GM19468 (cell line): ENCODE measurements around the gene SERGEF.
"Not testable (repeated sequence)": the region's sequence is repeated elsewhere in the genome, so short reads cannot be mapped to it uniquely, and the experiment has no call there.

Source experiments
- ATAC-seq: cut with Tn5 transposase; IDR thresholded peaks from one replicate; pipeline ENCODE4 v1.9.1; 2021; ENCODE audit warnings: mild to moderate bottlenecking, moderate library complexity, moderate number of reproducible peaks; ENCODE audit not compliant: unreplicated experiment; ENCODE audit errors: extremely low read depth

The SERGEF gene

DNA sequence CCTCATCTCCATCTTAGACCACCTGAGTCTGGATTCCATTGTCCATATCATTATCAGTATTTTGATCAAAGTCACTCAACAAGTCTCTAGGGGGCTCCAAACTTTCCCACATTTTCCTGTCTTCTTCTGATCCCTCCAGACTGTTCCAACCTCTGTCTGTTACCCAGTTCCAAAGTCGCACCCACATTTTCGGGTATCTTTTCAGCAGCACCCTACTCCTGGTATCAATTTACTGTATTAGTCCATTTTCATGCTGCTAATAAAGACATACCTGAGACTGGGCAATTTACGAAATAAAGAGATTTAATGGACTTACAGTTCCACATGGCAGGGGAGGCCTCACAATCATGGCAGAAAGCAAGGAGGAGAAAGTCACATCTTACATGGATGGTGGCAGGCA lies 144.4 kb downstream of the SERGEF start:
- not testable (repeated sequence) for ATAC-seq

DNA sequence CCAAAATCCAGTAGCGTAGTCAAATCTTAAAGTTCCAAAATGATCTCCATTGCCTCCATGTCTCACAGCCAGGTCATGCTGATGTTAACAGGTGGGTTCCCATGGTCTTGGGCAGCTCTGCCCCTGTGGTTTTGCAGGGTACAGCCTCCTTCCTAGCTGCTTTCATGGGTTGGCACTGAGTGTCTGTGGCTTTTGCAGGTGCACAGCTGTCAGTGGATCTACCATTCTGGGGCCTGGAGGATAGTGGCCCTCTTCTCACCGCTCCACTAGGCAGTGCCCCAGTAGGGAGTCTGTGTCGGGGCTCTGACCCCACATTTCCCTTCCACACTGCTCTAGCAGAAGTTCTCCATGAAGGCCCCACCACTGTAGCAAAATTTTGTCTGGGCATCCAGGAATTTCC lies 145.5 kb downstream of the SERGEF start:
- ATAC-seq = no peak

DNA sequence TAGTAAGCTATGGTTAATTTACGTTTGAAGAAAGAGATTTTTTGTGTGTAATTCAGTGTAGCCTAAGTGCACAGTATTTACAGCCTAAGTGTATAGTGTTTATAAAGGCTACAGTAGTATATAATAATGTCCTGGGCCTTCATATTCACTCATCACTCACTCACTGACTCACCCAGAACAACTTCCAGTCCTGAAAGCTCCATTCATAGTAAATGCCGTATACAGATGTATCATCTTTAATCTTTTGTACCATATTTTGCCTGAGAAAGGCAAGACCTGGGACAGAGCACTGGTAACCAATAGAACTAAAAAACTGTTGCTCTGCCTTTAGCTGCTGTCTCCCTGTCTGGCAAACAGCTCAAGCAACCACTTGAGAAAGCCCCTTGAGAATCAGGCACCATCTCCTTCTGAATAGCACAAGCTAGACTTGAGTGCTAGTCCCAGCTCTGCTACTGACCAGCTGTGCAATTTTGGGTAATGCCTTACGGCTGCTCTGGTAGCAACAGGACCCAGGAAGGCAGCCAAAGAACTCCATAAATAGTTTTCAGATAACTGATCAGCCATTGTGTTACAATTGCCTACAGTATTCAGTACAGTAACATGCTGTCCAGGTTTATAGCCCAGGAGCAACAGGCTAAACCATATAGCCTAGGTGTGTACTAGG lies 146.9 kb downstream of the SERGEF start:
- no peak for ATAC-seq

- no peak for ATAC-seq
Observed at GRCh38 chr11:17864478-17864941, 148.3 kb downstream of the SERGEF start.

DNA sequence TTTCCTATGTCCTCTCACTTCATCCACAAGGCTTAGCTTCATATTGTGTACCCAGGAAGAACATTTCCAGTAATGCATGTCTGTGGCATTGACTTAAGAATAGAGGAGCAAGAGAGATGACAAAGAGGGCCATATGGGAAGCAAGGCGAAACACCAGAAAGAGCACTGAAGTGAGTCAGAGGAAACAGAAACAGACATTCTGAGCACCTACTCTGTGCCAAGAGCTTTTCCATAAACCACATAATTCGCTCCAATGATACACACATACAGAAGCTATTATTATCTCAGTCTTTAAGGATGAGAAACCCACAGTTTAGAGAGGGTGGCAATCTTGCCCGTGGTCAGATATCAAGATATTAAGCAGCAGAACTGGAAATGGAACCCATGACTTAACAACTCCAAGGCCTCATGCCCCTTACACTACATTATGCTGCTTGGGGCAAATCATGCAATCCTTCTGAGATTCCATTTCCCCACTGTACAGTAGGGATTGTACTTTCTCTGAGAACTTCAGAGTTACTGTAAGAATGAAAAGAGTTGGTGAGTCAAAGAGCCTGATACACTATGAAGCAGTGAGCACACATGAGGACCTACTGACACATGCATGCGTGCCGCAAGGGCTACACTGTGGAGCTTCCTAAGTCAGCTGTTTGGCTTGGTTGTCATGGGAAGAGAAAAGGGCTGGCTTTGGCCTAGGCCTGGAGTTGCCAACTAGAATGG lies 151.7 kb downstream of the SERGEF start:
- ATAC-seq = no peak

DNA sequence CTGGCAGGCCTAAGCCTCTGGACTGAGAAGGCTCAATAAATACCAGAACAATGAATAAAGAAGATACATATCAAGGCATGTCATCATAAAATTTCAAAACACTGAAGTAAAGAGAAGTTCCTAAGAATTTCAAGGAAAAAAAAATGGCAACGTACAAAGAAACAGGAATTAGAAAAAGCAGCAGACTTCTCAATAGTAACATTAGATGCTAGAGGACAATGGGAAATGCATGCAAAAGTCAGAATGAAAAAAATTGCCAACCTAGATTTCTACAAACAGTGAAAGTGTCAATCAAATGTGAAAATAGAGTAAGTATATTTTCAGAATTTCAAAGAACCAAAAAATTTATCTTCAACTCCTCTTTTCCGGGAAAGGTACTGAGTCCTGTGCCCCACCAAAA lies 153.3 kb downstream of the SERGEF start:
- no peak for ATAC-seq

DNA sequence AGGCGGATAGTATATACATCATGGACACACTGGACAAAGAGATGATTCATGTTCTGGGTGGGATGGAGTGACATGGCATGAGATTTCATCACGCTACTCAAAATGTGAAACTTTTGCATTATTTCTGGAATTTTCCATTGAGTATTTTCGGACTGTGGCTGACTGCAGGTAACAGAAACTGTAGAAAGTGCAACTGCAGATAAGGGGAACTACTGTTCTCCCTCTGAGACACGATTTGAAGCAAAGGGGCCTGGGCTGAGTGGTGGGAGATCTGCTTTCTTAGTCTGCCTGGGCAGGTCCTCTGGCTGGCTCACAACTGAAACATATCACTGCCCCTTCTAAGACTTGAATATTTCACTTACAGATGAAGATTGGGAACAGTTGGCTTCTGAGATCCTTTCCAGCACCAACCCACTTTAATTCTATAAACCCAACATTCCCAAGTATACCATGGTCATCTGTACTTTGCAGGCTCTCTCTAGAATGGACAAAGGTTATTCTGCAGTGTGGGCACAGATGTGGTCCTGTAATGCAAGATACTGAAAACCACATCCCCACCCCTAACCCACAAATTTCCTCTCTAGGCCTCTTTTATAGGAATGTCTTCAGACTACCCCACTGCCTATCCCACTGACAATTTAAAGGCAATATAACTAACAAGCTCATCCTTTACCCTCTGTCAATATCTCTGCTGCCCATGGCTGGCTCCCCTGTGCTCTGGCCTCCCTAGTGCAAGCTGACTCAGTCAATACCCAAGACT lies 157.1 kb downstream of the SERGEF start:
- ATAC-seq = no peak

- no peak for ATAC-seq
Observed at GRCh38 chr11:17853280-17853679, 159.6 kb downstream of the SERGEF start.

DNA sequence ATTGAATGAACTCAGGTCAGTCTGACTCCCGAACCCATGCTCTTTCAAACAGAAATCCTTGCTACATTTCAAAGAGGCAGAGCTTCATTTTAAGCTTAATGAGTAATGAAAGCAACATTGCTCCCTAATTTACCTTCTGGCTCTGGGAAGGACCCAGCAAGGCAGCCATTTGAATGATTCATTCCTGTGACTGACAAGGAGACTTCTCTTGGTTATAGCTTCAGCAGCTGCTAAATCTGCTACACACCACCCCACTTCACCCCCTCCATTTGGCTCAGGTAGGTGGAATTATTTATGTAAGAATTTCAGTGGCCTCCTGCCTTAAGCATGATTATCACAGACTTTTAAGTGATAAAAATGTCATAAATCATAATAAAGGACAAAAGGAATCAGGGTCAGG lies 160.6 kb downstream of the SERGEF start:
- no peak for ATAC-seq

DNA sequence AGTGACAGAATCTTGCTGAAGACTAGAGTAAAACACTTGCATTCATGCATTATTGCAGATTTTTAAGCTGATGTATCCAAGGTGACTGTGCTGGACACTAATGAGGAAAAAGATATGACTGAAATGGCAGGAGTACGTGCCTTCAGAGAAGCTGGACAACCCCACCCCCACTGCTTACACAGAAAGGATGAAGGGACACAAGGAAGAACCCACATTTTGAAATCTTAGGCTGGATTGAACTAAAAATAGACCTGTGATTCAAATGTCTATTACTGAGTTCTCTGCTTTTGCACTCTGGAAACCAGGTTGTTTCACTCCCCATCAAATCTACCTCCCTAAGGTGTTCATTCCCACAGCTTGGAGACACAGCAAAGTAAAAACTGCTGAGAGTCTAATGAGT lies 161.2 kb downstream of the SERGEF start:
- no peak for ATAC-seq

- ATAC-seq = no peak
Observed at GRCh38 chr11:17850336-17850735, 162.5 kb downstream of the SERGEF start.

DNA sequence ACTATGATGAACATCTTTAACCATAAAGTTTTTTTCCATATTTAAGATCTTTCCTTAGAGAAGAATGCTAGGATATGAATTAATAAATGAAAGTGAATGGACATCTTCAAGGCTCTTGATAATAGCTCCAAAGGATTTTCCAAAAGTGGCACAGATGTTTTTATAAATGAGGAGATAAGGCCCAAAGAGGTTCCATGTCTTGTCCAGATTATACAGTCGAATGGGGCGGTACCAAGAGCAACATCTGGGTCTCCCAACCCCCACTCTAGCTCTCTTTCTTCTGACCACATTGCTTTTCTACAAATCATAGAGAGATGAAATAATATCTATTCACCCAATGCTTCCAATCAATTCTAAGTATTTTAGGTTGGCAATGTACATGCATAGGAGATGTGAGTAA lies 164.1 kb downstream of the SERGEF start:
- ATAC-seq = no peak

GRCh38 chr11:17846852-17847453 lies 165.9 kb downstream of the SERGEF start:
- no peak for ATAC-seq

DNA sequence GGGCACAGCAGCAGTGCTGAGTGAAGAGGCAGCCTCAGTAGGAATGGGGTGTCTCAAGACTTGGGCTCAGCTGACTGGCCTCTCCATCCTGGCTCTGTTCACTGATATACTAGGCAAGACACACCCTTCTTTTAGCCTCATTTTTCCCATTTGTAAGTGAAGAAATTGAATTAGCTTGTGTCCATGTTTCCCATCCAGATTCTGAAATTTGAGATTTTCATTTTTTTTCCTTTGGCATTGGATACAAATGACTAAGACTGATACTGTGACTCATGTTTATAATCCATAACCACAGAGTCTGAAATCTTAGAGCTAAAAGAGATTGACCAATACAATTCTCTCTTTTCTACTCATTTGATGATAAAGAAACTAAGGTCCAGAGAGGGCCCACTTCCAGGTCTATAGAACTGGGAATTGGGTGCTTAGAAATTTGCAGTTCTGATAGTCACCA lies 167.4 kb downstream of the SERGEF start:
- no peak for ATAC-seq

DNA sequence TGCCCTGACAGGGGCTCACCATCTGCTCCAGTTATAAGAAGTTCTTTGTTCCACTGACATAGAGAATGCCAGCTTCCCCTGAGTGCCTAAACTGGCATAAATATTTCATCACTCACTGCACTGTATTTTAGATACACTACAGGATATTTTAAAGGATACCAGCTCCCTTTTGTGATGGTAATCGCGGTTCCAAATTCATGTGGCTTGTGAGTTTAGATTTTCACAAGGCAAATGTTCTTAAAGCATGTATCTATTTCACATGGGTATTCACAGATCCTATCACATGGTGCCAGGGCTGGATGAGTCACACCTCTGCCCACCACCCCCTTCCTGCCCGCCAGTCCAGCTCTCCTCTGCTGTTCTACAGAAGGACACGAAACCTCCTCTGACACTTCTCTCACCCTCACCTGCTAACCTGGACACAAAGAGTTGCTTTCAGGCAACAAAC lies 172.7 kb downstream of the SERGEF start:
- ATAC-seq = no peak

DNA sequence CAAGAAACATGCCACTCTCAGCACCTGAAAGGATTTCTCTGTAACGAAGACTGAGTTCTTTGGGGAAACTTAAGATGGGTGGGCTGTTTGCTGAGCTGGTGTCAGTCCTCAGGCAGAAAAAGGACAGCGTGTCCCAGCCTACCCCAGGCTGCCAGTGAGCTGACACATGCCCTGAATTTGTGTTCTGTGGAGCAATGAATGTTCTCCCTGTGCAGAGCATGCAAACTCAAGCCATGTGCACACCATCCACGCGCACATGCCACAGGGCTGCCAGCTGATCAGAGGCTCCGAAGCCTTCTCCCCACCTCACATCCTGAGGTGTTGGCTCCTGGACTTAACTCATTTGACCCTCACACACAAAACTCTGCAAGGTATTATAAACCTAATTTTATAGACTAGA lies 173.4 kb downstream of the SERGEF start:
- ATAC-seq = no peak

DNA sequence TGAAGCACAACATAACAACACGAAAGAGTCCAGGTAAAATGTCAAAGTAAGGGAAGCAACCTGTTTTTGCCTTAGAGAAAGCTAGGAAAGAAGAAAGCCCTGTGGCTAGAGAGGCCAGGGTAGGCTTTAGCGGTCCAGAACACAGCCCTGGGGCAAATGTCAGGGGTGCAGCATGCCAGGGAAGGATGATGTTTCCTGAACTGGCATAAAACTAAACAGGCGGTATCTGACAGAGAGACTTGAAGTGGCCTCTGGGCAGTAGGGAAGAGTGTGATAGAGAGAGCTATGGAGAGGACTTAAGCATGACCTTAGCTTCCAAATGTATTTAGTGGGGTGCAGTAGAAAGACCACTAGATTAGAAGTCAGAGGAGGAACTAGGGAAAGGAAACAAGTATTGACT lies 174.7 kb downstream of the SERGEF start:
- ATAC-seq = no peak

GRCh38 chr11:17831883-17832282 lies 181.0 kb downstream of the SERGEF start:
- ATAC-seq = no peak

GRCh38 chr11:17831228-17831627 lies 181.6 kb downstream of the SERGEF start:
- ATAC-seq = no peak

DNA sequence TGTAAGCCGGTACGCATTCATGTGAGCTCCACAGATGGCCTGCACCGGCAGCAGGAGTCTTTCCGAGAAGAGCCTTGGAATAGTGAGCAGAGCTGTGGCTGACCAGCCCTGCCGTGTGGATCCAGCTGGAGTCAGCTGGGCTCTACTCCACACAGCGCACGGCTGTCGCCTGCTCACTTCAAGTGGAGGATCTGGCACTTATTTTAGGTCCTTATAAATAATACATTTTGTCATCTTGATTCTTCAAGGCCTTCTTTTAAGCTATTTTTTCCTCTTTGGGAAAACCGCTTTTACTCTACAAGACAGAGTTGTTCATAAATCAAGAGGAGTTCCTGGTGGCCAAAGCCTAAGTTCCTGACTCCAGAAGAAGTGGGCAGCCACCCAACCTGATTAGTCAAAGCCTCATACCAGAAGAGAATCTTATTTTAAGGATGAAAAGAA lies 184.5 kb downstream of the SERGEF start:
- no peak for ATAC-seq

GRCh38 chr11:17827006-17827405 lies 185.8 kb downstream of the SERGEF start:
- no peak for ATAC-seq
